GM11168 (cell line): ENCODE measurements around the gene NHLRC2.

Source experiments
- in situ Hi-C: fragments of 300-500 bp; cut with MboI; formaldehyde crosslinking; loops from one replicate; pipeline ENCODE4 v1.12.0; 2022; ENCODE audit warnings: low sequenced_read_pairs; ENCODE audit not compliant: unreplicated experiment

NHLRC2 gene

DNA sequence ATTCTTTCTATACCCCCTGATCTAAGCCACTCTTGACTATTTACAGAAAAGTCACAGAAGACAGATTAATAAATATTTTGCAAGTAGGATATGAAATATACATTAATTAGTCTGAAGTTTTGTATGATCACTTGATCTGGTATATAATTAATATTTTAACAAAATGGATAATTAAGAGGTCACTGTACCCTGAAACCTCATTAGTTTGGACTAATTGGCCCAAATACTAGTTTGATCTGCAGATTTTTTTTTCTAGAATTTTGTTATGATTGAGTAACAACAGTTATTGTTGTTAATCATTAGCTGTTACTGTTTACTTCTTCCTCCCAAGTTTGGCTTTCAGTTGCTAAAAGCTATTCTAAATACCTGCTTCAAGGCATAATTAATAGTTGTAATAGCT is 2.7 kb downstream of the NHLRC2 start:
- in situ Hi-C loops, result no loop called here

DNA sequence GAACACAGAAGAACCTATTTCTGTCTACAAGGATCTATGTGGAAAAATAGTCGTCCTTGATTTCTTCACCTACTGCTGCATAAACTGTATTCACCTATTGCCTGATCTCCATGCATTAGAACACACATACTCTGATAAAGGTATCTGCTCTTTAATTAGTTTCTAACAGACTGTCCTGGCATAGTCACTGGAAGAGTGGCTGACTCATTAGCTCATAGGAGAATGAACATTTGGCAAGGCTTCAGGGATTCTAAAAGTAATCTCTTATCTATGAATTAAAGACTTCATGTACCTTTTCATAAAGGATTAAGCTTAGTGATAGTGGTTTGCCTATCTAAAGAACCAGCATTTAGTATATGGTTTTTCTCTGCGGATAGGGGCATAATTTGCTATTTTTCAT is 4.1 kb downstream of the NHLRC2 start:
- in situ Hi-C loops, result no loop called here

DNA sequence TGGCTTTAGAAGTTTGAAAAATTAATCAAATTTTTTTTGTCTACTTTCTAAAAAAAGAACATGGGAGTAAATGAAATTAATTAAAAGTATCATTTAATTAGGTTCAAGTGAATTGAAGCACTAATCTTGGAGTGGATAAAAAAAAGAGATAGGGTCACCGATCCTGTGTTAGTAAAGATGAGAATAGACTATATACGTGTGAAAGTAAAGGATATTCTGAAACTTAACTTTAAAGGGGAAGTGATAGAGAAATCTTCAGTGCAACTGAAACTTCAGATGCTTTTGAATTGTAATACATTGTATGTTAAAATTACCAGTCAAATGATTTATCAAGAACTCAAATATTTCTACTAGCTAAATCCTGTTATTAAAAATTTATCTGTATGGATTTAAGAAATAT is 4.8 kb downstream of the NHLRC2 start:
- in situ Hi-C loops, result no loop called here

DNA sequence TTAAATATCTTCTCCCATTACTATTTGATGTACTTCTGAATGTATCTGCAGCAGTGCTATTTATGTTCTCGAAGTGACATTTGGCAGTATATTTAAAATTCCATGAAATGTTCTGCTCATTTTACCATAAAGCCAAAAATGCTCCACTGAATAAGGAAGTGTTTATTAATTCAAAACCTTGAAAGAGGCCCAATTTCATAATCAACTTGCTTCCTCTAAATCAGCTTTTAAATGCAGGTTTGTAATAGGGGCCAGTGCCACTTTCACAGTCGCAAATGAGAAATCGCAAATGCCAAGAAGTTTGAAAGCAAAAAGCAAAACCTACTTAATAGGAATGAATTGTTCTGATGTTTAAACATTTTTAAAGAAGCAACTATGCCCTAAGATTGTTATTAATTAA is 11.4 kb downstream of the NHLRC2 start:
- in situ Hi-C loops, result no loop called here

DNA sequence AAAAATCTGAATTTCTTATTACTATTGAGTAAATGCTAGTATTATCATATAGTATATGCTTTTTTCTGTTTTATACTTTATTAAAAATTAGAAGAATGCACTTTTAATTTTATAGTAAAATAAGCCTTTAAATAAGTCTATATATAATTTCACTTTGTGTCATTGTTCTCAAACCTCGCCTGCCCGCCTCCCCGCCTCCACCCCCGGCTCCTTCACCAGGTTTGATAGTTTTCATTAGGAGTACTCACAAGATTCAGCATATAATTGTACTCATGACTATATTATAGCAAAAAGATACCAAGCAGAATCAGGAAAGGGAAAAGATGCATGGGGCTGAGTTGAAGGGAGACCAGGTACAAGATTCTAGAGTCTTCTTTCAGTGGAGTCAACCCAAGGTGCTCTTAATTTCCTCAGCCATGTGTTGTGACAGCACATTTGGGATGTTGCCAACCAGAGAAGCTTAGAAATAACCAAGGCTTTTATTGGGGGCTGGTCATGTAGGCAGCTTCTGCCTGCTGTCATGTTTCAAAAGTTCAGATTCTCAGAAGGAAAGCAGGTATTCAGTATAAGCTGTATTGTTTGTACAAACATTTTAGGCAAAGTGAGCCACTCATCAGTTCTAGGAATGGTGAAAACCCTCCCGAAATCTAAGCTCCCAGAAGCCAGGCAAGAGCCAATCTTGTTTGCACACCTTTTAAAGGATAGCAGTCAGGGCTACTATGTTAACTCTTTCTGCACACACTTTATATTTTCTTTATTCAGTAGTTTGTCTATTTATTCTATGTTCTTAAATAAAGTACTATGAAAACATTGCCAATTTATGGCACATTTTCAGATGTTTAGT is 12.3 kb downstream of the NHLRC2 start:
- in situ Hi-C loops, result no loop called here

DNA sequence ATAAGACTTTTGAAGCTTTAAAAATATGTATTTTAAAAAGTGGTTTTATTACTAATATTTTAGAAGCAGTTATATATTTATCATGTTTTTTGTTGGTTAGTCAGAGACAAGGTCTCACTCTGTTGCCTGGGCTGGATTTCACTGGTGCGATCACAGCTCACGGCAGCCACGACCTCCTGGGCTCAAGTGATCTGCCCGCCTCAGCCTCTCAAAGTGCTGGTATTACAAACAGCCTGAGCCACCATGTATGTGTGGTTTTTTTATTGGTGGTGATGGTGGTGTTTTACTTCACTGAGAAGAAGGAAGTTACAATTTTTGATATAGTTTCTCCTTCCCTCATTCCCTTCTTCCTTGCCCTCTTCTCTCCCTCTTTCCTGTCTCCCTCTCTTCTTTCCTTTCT is 13.4 kb downstream of the NHLRC2 start:
- in situ Hi-C loops, result no loop called here

DNA sequence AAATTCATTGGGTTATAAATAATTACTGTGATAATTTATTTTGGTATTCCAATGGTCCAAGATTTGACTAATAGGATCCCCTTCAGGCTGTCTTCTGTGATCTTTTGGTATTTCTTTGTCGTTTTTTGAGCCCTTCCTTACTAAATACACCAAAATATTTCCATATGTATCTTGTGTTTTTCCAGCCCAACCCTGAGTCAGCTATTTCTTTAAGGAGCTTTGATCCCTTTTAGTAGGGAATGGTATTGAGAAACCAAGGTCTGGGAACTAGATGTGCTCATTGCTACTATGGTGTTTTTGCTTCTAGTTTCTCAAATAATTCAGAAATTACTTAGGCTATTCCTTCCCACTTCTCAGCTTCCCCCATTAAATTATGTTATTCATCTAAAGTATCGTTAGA is 15.3 kb downstream of the NHLRC2 start:
- in situ Hi-C loops, result no loop called here

DNA sequence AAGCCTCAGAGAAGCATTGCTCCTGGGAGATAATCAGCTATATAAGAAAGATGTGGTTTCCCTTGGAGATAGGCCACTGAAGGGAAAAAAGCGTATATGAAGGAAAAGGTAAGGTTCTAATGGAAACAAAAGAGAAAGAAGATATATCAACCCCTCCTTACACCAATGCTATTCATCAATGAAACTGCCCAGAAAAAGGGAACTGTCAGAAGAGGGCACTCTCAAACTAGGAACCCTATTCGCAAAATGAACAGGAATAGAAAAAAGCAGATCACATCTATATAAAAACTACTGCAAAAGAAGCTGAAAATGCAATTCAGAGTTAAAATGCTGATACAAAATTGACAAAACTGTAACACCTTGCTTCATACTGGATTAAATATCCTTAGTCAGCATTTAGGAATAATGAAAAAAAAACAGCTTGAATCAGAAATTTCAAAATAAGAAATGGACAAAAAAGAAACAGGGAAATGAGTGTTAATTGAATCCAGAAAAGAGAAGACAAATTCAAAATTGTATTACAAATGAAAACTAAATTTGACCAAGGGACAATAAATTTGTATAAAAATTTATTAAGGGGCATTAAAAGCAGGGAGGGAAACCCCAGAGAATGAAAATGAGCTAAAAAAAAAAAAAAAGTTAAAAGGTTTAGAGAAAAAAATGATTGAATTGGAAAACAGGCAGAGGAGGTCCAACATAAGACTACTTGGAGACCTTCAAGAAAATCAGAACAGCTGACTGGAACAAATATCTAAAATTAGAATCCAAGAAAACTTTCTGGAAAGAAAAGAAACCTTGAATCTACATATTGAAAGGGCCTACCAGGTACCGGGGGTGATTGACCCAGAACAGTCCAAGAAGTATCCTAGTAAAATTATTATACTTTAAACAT is 17.9 kb downstream of the NHLRC2 start:
- in situ Hi-C loops, result no loop called here

DNA sequence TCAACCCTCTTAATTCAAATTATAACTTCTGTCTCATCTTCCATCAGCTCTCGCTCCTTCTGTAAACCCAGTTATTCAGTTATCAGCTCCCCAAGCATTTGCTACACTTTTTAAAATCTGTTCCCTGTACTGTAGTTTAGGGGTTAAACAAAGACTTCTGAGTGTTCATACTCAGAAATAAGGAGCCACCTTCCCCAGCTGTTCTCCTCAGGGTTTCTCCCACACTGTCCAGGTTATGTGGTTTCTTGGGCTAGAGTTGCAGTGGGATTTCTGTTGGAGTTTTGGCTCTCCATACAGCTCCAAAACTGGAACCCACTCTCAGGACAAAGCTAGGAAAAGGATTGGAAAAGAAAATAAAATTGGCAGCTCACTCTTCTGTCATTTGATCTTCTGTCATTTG is 20.8 kb downstream of the NHLRC2 start:
- in situ Hi-C loops, result no loop called here

DNA sequence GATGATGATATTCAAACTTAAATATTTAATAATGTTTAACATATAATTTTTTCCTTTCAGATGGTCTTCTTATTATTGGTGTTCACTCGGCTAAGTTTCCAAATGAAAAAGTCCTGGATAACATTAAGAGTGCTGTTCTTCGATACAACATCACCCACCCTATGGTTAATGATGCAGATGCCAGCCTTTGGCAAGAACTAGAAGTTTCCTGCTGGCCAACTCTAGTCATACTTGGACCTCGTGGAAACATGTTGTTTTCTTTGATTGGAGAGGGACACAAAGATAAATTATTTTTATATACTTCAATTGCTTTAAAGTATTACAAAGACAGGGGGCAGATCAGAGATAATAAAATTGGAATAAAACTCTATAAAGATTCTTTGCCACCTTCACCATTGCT is 22.0 kb downstream of the NHLRC2 start:
- in situ Hi-C loops, result no loop called here

DNA sequence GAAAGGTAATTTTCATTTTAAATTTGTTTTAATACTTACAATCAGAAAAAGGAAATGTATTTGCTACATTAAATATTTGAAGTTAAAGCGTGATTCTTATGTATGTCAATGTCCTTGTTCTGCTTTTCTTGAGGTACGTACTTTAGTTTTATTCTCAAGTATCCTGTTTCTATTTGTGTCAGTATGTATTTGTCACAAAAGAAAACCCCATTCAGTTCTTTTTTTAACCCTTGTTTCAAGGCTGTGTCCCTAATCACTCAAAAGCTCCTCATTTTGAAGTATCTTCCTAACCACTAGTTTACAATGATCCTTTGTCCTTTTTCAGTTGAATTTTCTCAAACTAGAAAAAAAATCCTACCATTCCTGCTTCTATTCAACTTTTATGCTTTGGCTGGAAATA is 25.2 kb downstream of the NHLRC2 start:
- in situ Hi-C loops, result no loop called here

DNA sequence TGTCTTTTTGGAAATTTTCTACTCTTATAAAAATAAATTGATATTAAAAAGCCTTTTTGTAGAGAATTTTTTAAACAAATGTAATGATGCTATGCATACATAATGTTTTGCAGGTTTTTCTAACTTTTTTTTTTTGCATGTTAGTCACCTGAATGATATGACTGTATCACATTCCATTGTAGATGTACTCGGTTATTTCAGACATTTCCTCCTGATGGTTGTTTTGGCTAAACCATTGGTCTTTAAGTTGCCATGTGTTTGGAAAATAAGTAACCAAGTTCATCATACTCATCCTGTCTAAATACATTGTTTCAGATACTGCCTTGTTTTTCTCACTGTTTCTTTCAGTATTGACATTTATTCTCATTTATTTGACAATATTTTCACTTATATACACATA is 25.8 kb downstream of the NHLRC2 start:
- in situ Hi-C loops, result no loop called here

DNA sequence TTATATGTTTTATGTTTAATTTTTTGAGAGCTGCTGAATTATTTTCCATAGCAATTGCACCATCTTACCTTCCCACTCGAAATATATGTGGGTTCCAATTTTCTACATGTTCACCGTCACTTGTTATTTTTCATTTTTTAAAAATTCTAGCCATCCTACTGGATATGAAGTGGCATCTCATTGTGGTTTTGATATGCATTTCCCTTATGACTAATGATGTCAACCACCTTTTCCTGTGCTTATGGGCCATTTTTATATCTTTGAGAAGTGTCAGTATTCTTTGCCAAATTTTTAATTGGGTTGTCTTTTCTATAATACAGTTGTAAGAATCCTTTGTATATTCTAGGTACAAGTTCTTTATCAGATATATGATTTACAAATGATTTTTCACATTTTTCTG is 27.8 kb downstream of the NHLRC2 start:
- in situ Hi-C loops, result no loop called here

DNA sequence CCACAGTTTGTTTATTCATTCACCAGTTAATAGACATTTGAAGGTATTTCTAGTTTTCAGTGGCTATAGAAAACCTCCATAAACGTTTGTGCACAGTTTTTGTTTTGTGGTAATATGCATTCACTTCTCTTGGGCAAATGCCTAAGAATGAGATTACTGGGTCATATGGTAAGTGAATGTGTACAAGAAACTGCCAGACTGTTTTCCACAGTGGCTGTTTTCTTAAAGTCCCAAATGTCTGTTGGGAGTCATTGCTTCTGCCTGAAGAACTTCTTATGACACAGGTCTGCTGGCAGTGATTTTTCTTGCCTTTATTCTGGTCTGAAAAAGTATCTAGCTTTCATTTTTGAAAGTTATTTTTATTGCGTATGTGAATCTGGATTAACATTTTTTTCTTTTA is 35.5 kb downstream of the NHLRC2 start:
- in situ Hi-C loops, result no loop called here

DNA sequence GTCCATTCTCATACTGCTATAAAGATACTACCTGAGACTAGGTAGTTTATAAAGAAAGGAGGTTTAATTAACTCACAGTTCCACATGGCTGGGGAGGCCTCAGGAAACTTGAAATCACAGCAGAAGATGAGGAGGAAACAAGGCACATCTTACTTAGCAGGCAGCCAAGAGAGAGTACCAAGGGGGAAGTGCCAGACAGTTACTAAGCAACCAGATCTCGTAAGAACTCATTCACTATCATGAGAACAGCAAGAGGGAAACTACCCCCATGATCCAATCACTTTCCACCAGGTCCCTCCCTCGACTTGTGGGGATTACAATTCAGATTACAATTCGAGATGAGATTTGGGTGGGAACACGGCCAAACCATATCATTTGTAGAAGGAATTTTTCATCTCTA is 36.3 kb downstream of the NHLRC2 start:
- in situ Hi-C loops, result no loop called here

DNA sequence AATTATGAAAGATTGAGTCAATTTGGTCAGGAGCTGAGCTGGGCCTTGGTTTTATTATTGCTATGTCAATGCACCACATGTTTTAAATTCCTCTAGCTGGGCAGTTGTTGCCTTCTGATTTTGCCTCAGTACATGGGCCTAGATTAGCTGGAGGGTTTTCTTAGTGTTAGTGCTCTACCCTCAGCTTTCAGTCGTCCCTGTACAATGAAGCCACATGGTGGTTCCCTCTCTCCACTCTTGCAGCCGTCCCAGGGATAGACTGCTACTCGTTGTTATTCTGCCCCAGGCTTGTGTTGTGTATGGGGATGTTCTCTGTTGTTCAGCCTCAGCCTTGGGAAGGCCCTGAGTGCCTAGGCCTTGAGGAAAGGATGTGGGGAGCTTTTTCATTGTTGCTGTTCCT is 37.0 kb downstream of the NHLRC2 start:
- in situ Hi-C loops, result no loop called here

DNA sequence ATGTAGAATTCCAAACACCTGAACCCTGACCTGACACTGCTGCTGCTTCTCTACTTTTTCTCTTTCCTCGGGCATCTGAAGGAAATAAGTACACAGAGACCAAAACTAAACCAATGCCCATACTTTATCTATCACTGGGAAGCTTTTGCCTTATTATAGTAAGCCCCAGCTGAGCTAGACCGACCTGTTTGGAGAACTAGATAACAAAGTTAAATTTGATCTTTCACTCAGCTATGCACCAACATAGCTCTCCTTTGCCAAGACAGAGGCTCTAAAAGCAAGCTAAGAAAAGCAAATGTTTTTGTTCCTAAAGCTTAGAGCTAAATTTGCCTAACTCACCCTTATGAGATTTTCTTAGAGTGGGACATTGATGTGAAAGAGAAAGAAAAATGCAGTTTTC is 39.1 kb downstream of the NHLRC2 start:
- in situ Hi-C loops, result no loop called here

DNA sequence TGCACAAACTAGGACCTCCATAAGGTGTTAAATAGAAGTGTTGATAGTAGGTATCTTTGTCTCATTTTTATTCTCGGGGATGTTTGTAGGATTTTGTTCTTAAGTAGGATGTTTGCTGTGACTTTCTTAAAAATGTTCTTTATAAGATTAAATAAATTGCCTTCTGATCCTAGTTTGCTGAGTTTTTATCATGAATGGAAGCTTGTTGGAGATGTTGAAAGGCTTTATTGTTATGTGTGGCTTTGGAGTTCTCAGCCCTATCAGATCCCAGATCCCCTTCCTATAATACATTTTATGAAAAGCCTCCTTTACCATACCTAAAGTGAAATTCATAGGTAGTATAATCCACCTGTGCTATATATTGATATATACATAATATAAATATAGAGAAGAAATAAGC is 40.1 kb downstream of the NHLRC2 start:
- in situ Hi-C loops, result no loop called here

DNA sequence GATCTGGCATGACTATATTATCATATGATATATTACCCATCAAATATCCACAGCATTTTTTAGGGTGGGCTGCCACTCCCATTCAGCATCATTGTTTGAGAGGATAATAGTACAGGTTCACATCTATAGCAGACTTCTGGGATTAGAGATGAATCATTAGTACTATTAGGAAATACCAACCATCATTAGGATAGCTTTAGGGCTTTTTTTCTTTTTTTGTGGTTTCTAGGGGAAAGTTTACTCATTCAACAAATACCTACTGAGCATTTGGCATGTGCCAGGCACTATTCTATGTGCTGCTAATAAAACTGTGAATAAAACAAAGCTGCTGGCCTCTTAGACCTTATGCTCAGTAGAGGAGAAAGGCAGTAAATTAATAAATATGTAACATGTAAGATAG is 40.6 kb downstream of the NHLRC2 start:
- in situ Hi-C loops, result no loop called here

DNA sequence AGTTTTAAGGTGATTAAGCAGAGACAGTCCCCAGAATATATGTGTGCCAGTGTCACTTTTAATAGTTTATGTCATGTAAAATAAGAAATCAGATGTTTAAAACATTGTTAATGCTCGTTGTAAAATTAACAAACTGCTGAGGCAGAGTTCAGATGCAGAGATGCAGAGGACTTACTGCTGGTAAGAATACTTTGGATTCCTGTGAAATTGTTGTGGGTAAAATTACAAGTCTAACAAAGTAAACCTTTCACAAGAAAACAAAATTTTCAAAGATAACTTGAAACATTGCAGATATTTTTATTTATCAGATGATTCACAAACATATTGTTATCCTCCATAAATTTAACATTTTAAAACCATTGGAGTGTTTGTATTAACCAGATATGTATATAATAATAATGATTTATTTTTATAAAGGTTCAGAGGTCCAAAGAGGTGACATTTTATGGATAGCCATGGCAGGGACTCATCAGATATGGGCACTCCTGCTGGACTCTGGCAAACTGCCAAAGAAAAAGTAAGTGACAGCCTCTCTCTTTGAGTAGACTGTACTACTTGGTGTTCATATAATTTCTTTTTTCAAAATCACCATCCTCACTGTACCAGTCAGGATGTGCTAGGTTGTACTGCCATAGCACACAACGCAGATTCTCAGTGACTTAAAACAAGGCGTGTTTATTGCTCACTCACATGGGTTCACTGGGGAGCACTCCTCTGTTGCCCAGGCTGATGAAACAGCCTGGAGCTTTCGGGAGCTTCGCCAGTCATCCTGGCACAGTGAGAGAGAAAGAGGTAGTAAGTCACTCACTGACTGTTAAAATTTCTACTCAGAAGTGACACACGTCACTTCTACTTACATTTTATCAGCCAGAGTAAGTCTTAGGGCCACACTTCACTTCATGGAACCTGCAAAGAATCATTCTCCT is 43.5 kb downstream of the NHLRC2 start:
- in situ Hi-C loops, result no loop called here
